Loucy (cell line): ENCODE results near the gene TNS3.
A peak's percentile ranks its signal among the peaks of the same experiment; 100 is the strongest.

ENCODE experiments used
- H2AFZ ChIP-seq: fragments of 200-600 bp; sonication (generic); 2 replicates; pipeline ENCODE4 v1.6.0; 2016; ENCODE audit warnings: antibody characterized with exemption, mild to moderate bottlenecking, low read length, moderate library complexity
- H3F3A ChIP-seq: fragments of 200-600 bp; 2 replicates; pipeline ENCODE4 v1.6.0; 2016; ENCODE audit warnings: antibody characterized with exemption, low read depth, mild to moderate bottlenecking
- H3K27me3 ChIP-seq: fragments of 200-600 bp; sonication (generic); 2 replicates; pipeline ENCODE4 v1.6.1; 2014; ENCODE audit warnings: low read length, mild to moderate bottlenecking; ENCODE audit not compliant: insufficient read depth, poor library complexity, severe bottlenecking
- H3K36me3 ChIP-seq: fragments of 200-600 bp; sonication (generic); 2 replicates; pipeline ENCODE4 v1.6.1; 2016; ENCODE audit warnings: low read length; ENCODE audit not compliant: insufficient read depth
- H3K4me1 ChIP-seq: fragments of 200-600 bp; sonication (generic); 2 replicates; pipeline ENCODE4 v1.5.1; 2014; ENCODE audit warnings: low read length, mild to moderate bottlenecking; ENCODE audit not compliant: insufficient read depth, poor library complexity, severe bottlenecking
- H3K4me2 ChIP-seq: fragments of 200-600 bp; sonication (generic); 2 replicates; pipeline ENCODE4 v1.6.0; 2014; ENCODE audit warnings: antibody characterized with exemption, low read length, low read depth, mild to moderate bottlenecking; ENCODE audit not compliant: poor library complexity, severe bottlenecking
- H3K4me3 ChIP-seq: fragments of 200-600 bp; sonication (generic); 2 replicates; pipeline ENCODE4 v1.5.1; 2014; ENCODE audit warnings: low read length, mild to moderate bottlenecking, mixed read lengths; ENCODE audit not compliant: poor library complexity, severe bottlenecking
- H3K79me2 ChIP-seq: fragments of 200-600 bp; sonication (generic); 2 replicates; pipeline ENCODE4 v1.6.1; 2014; ENCODE audit warnings: low read length; ENCODE audit not compliant: insufficient read depth
- H3K9ac ChIP-seq: fragments of 200-600 bp; sonication (generic); 2 replicates; pipeline ENCODE4 v1.6.0; 2014; ENCODE audit warnings: mild to moderate bottlenecking, low read depth, low read length, moderate library complexity; ENCODE audit not compliant: poor library complexity, severe bottlenecking
- H3K9me2 ChIP-seq: fragments of 200-600 bp; sonication (generic); replicated peaks from 2 replicates; pipeline ENCODE4 v1.6.1; 2016; ENCODE audit warnings: low read depth, low read length, mixed read lengths
- H3K9me3 ChIP-seq: fragments of 200-600 bp; sonication (generic); 2 replicates; pipeline ENCODE4 v1.6.1; 2014; ENCODE audit warnings: mild to moderate bottlenecking, antibody characterized with exemption, low read length, low read depth; ENCODE audit not compliant: insufficient read depth
- H4K20me1 ChIP-seq: fragments of 200-600 bp; sonication (generic); 2 replicates; pipeline ENCODE4 v1.6.0; 2014; ENCODE audit warnings: antibody characterized with exemption, low read length, mild to moderate bottlenecking; ENCODE audit not compliant: insufficient read depth, poor library complexity, severe bottlenecking
- EZH2phosphoT487 ChIP-seq: fragments of 200-600 bp; IDR thresholded peaks from 2 replicates; pipeline ENCODE4 v1.6.1; 2018; ENCODE audit warnings: antibody characterized with exemption, mild to moderate bottlenecking, moderate library complexity, borderline replicate concordance
- TF ChIP-seq, protein P1 (sequence below): fragments of 200-600 bp; sonication (generic); conservative IDR thresholded peaks from 2 replicates; pipeline ENCODE4 v1.5.1; 2014; ENCODE audit warnings: mild to moderate bottlenecking, antibody characterized with exemption, low read length

Gene TNS3

DNA sequence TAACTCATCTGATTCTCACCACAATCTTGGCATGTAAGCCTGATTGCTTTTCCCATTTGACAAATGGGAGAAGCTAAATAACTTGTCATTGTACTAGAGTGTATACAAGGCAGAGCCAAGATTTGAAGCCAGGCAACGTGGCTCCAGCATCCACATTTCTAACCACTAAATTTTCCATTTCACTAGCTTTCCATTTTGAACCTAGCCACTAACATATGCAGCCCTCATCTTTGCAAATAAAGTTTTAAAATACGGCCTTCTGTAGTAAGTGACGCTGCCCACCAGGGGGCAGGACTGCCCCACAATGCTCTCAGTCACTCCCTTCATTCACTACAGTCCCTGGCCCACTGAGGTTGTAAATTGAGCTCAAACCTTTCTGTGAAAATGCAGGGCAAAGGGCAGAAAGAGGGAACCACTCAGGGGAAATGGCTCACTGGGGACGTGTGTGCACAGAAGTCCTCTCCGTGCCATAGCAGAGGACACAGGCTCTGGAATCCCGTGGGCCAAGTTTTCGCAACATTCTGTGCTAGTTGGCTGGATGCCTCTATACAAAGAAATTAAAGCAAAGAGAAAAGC, 315.7 kb downstream of the TNS3 start:
- H2AFZ ChIP-seq: no peak overlapping the region
- H3K4me2 ChIP-seq: no peak overlapping the region
- H3K79me2 ChIP-seq: no peaks in the 10 kb centered on the region
- H3K4me3 ChIP-seq: no peak overlapping the region
- no peaks in the 10 kb centered on the region for H3K36me3 ChIP-seq
- no peak overlapping the region for H3K9ac ChIP-seq
- no peaks in the 10 kb centered on the region for H3K27me3 ChIP-seq
- no peaks in the 10 kb centered on the region for H3K9me2 ChIP-seq
- TF ChIP-seq, protein P1, sequence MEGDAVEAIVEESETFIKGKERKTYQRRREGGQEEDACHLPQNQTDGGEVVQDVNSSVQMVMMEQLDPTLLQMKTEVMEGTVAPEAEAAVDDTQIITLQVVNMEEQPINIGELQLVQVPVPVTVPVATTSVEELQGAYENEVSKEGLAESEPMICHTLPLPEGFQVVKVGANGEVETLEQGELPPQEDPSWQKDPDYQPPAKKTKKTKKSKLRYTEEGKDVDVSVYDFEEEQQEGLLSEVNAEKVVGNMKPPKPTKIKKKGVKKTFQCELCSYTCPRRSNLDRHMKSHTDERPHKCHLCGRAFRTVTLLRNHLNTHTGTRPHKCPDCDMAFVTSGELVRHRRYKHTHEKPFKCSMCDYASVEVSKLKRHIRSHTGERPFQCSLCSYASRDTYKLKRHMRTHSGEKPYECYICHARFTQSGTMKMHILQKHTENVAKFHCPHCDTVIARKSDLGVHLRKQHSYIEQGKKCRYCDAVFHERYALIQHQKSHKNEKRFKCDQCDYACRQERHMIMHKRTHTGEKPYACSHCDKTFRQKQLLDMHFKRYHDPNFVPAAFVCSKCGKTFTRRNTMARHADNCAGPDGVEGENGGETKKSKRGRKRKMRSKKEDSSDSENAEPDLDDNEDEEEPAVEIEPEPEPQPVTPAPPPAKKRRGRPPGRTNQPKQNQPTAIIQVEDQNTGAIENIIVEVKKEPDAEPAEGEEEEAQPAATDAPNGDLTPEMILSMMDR: peak; percentile 90
- no peak for TF ChIP-seq EZH2phosphoT487
- no peaks in the 10 kb centered on the region for H4K20me1 ChIP-seq
- no peaks in the 10 kb centered on the region for H3K4me1 ChIP-seq
- H3F3A ChIP-seq: no peaks in the 10 kb centered on the region
- H3K9me3 ChIP-seq: no peaks in the 10 kb centered on the region

DNA sequence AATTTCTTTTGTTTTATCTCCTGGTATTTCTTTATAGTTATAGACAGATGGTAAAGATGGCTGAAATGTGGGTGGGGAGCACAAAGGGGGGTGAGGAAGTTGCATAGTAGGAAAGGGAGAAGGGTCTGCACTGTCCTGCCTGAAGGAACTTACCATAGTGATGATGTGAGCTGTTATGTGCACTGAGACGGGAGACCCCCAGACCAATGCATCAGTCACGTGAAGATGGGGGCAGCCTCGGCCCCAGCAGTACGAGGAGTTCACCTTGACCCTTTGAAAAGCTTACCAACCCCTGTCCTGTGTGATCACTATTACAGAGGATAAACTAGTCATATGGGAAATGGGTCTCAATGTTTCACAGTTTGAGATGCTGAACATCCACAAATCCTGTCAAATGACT, 316.3 kb downstream of the TNS3 start:
- no peaks in the 10 kb centered on the region for H3K79me2 ChIP-seq
- H2AFZ ChIP-seq: no peak overlapping the region
- no peaks in the 10 kb centered on the region for H3K9me2 ChIP-seq
- H3K4me1 ChIP-seq: no peaks in the 10 kb centered on the region
- no peaks in the 10 kb centered on the region for H3K27me3 ChIP-seq
- no peaks in the 10 kb centered on the region; the same call in 1 of the 2 replicates for H3K9me3 ChIP-seq
- no peak overlapping the region for H3K9ac ChIP-seq
- no peaks in the 10 kb centered on the region for H3F3A ChIP-seq
- no peak for TF ChIP-seq EZH2phosphoT487
- TF ChIP-seq, protein P1: no peak
- H4K20me1 ChIP-seq: no peaks in the 10 kb centered on the region
- H3K36me3 ChIP-seq: no peaks in the 10 kb centered on the region
- H3K4me3 ChIP-seq: no peak overlapping the region
- H3K4me2 ChIP-seq: no peak overlapping the region

GRCh38 chr7:47264021-47264651, 317.8 kb downstream of the TNS3 start:
- no peaks in the 10 kb centered on the region for H3F3A ChIP-seq
- no peak overlapping the region for H3K4me2 ChIP-seq
- H3K79me2 ChIP-seq: no peaks in the 10 kb centered on the region
- TF ChIP-seq, protein P1: no peak
- TF ChIP-seq EZH2phosphoT487: no peak
- H3K4me1 ChIP-seq: no peaks in the 10 kb centered on the region
- H3K27me3 ChIP-seq: no peaks in the 10 kb centered on the region
- H3K9me2 ChIP-seq: no peaks in the 10 kb centered on the region
- no peak overlapping the region for H3K9ac ChIP-seq
- H3K9me3 ChIP-seq: no peaks in the 10 kb centered on the region; the same call in 1 of the 2 replicates
- no peak overlapping the region for H2AFZ ChIP-seq
- H3K4me3 ChIP-seq: no peak overlapping the region
- H3K36me3 ChIP-seq: no peaks in the 10 kb centered on the region
- no peaks in the 10 kb centered on the region for H4K20me1 ChIP-seq
